ENCODE results near the gene ADARB1.

Gene ADARB1

GRCh38 chr21:45190013-45190412 lies 115.6 kb downstream of the ADARB1 start:
- DNase-seq (ENCODE audit: low read depth in 2 of 2, low spot score in 1 of 2): no peak

DNA sequence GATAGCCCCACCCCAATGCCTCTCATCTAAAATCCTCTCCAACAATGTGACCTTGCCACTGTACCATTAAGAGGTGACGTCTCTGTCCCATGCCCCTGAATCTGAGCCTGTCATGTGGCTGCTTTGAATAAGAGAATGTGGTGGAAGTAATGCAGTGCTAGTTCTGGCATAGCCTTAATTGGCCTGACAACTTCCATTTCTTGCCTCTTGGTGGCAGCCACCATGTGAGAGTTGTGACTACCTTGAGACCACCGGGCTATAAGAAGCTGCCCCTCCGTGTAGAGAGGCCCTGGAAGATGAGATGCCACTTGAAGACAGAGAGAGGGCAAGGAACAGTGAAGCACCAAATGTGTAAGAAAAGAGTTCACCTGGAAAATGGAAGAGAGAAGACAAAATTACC lies 118.0 kb downstream of the ADARB1 start:
- no peak for DNase-seq (ENCODE audit: low read depth in 2 of 2, low spot score in 1 of 2)

DNA sequence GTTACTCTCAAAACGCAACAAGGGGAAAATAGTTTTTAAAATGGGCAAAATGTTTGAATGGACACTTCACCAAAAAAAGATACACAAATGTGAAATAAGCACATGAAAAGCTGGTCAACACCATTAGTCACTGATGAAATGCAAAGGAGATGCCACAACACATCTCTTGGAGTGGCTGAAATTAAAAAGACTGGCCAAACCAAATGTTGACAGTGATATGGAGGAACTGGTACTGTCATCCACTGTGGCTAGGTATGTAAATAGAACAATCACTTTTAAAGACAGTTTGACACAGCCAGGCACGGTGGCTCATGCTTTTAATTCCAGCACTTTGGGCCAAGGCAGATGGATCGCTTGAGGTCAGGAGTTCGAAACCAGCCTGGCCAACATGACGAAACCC lies 122.2 kb downstream of the ADARB1 start:
- no peak for DNase-seq (ENCODE audit: low read depth in 2 of 2, low spot score in 1 of 2)

GRCh38 chr21:45199201-45199600 lies 124.8 kb downstream of the ADARB1 start:
- no peak for DNase-seq (ENCODE audit: low read depth in 2 of 2, low spot score in 1 of 2)

GRCh38 chr21:45200031-45200430 lies 125.7 kb downstream of the ADARB1 start:
- no peak for DNase-seq (ENCODE audit: low read depth in 2 of 2, low spot score in 1 of 2)

DNA sequence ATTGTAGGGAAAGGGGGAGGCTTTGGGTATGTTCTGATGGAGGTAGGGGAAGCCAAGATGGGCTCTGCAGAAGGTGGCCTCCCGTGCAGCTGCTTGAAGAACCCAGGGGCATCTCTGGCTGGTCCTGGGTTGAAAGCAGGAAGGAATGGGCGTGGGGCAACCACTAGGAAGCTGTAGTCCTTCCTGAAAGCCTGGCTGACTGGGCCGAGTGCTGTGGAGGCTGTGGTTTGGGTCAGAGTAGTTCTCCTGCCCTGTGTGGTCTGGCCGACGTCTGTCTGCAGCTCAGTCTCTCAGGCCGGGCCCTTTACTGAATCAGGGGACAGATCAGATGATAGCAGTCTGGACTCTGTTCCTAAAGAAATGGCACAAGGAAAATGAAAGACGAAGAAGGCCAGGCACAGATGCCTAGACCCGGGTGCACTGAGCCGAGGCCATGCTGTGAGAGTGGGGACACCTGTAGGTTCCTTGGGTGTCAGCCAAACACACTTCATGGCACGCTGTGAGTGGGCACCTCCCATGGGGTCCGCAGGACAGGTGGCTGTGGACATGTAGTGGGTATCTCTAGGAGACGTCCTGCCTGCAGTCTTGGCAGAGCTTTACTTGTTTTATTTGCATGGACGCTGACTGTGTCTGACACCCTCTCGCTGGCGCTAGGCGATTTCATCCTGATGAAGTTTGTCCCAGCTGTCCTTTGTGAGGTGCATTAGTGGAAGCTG lies 126.4 kb downstream of the ADARB1 start:
- no peak for DNase-seq (ENCODE audit: low read depth in 2 of 2, low spot score in 1 of 2)

- DNase-seq (ENCODE audit: low read depth in 2 of 2, low spot score in 1 of 2): no peak
Observed at GRCh38 chr21:45202344-45202743, 128.0 kb downstream of the ADARB1 start.

GRCh38 chr21:45202889-45203288 lies 128.5 kb downstream of the ADARB1 start:
- DNase-seq (ENCODE audit: low read depth in 2 of 2, low spot score in 1 of 2): no peak

GRCh38 chr21:45203983-45204382 lies 129.6 kb downstream of the ADARB1 start:
- no peak for DNase-seq (ENCODE audit: low read depth in 2 of 2, low spot score in 1 of 2)

DNA sequence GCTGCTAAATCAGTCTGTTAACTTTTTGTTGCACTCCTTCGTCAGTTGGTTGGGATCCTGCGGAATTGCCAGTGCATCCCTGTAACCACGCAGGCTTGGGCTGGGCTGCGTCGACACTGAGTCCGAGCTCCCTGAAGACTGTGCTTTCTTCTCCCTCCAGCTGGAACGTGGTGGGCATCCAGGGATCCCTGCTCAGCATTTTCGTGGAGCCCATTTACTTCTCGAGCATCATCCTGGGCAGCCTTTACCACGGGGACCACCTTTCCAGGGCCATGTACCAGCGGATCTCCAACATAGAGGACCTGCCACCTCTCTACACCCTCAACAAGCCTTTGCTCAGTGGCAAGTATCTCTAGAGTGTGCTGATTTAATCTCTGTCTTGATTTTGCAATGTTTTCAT lies 130.0 kb downstream of the ADARB1 start:
- no peak for DNase-seq (ENCODE audit: low read depth in 2 of 2, low spot score in 1 of 2)

GRCh38 chr21:45207839-45208626 lies 133.7 kb downstream of the ADARB1 start:
- DNase-seq (ENCODE audit: low read depth in 2 of 2, low spot score in 1 of 2): no peak

- no peak for DNase-seq (ENCODE audit: low read depth in 2 of 2, low spot score in 1 of 2)
Observed at GRCh38 chr21:45208627-45208951, 134.2 kb downstream of the ADARB1 start.

- DNase-seq (ENCODE audit: low read depth in 2 of 2, low spot score in 1 of 2): no peak
Observed at GRCh38 chr21:45209046-45209445, 134.7 kb downstream of the ADARB1 start.

GRCh38 chr21:45209685-45210284 lies 135.4 kb downstream of the ADARB1 start:
- no peak for DNase-seq (ENCODE audit: low read depth in 2 of 2, low spot score in 1 of 2)

DNA sequence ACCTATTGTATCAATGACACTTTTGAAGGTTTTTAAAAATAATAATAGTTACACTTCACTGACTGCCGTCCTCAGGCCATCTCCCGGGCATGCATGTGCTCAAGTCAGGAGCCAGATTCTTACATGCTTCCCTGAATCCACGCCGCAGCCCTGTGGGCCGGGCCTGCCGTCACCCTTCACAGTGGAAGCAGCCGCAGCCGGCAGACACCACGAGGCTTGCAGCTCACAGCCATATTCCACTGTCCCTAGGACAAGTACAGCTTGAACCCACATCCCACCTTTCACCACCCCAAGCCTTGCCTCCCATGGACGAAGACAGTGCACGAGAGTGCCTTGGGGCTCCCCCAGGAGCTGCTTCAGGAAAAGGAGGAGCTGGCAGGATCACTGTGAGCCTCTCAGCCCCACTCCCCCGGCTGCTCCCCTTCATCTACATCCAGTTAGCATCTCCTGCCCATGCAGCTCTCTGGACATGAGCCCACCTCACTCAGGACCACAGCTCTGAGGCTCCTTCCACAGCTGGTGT lies 136.1 kb downstream of the ADARB1 start:
- no peak for DNase-seq (ENCODE audit: low read depth in 2 of 2, low spot score in 1 of 2)

- no peak for DNase-seq (ENCODE audit: low read depth in 2 of 2, low spot score in 1 of 2)
Observed at GRCh38 chr21:45211661-45212060, 137.3 kb downstream of the ADARB1 start.

GRCh38 chr21:45213392-45213791 lies 139.0 kb downstream of the ADARB1 start:
- no peak for DNase-seq (ENCODE audit: low read depth in 2 of 2, low spot score in 1 of 2)

GRCh38 chr21:45215213-45215612 lies 140.8 kb downstream of the ADARB1 start:
- DNase-seq (ENCODE audit: low read depth in 2 of 2, low spot score in 1 of 2): no peak

GRCh38 chr21:45217010-45217409 lies 142.6 kb downstream of the ADARB1 start:
- no peak for DNase-seq (ENCODE audit: low read depth in 2 of 2, low spot score in 1 of 2)

GRCh38 chr21:45219517-45219916 lies 145.1 kb downstream of the ADARB1 start:
- no peak for DNase-seq (ENCODE audit: low read depth in 2 of 2, low spot score in 1 of 2)

- no peak for DNase-seq (ENCODE audit: low read depth in 2 of 2, low spot score in 1 of 2)
Observed at GRCh38 chr21:45220071-45220481, 145.7 kb downstream of the ADARB1 start.

Data from stimulated activated CD8-positive, alpha-beta memory T cell treated with anti-CD3 and anti-CD28 coated beads, Interleukin-4, amount 100 ng/mL, for 4 hours (primary cell).